Ovary (tissue), 9 donors: Measurements from ENCODE around the gene PDCD7. TPM values are rescaled to one million over a fixed set of nuclear protein-coding genes. Genes with fewer than 3 reads are reported as not detected.
A peak's percentile ranks its signal among the peaks of the same experiment; 100 is the strongest.

Experiments used
- DNase-seq, 5 donors: peaks; one replicate each; pipeline ENCODE4 v3.0.0-alpha.2; 2019 to 2020
- H3K27ac ChIP-seq, 2 donors: fragments of 200-600 bp; one replicate each; pipeline versions ENCODE4 v1.5.1 to v1.8.0; 2019 to 2022
- H3K27me3 ChIP-seq: fragments of 200-600 bp; one replicate; pipeline ENCODE4 v1.8.0; 2022
- H3K36me3 ChIP-seq: fragments of 200-600 bp; sonication (generic); one replicate; pipeline ENCODE4 v1.5.1; 2019
- H3K4me1 ChIP-seq: one replicate; pipeline ENCODE4 v1.8.1; 2013; ENCODE audit warnings: mild to moderate bottlenecking, moderate library complexity; ENCODE audit not compliant: insufficient read depth
- H3K4me3 ChIP-seq: fragments of 200-600 bp; sonication (generic); one replicate; pipeline ENCODE4 v1.5.1; 2017
- H3K9me3 ChIP-seq, 2 donors: fragments of 200-600 bp in 1 of 2; sonication (generic) in 1 of 2; one replicate each; pipeline versions ENCODE4 v1.5.1 to v1.8.1; 2013 to 2019; ENCODE audit warnings: mild to moderate bottlenecking in 1 of 2, moderate library complexity in 1 of 2
- EP300 ChIP-seq: sonication (generic); formaldehyde crosslinking; IDR thresholded peaks from one replicate; pipeline ENCODE4 v1.6.1; 2017; ENCODE audit warnings: antibody characterized with exemption
- POLR2A ChIP-seq: fragments of 450-650 bp; IDR thresholded peaks from one replicate; pipeline ENCODE4 v1.6.1; 2017; ENCODE audit warnings: antibody characterized with exemption, mild to moderate bottlenecking, moderate library complexity
- WGBS, 3 donors: extraction: QIAGEN DNeasy Blood & Tissue Kit in 1 of 3; methylation state at CpG; one replicate each; pipeline versions ENCODE4 v1.1.5 to v1.1.7; 2013 to 2017; 5-methylcytosine and 5-hydroxymethylcytosine counted together
- intact Hi-C, 4 donors: fragments of 100-400 bp; cut with DNase I; formaldehyde crosslinking; loops; one replicate each; pipeline versions ENCODE4 v1.11.0 to v1.15.1; 2022 to 2023
- polyA plus RNA-seq, 2 donors: library from polyadenylated mRNA; stranded (reverse); fragments of 200-250 nt in 1 of 2; fragments of 350-450 nt in 1 of 2; fragmentation: Illumina TruSeq in 1 of 2; extraction: RNeasy Lipid Tissue Mini Kit (QIAGEN cat#74804) in 1 of 2; gene quantifications; one replicate each; pipeline ENCODE4 v1.2.3, GENCODE V29; 2013 to 2014
- total RNA-seq, 7 donors: library from RNA; depleted of rRNA in 2 of 7; stranded (reverse); fragments of >200 nt in 2 of 7; fragmentation: NEBNext Ultra II Directional in 3 of 7; extraction: Animal tissue kit (Norgen Biotek cat#: 25700) in 3 of 7; gene quantifications; one replicate each; pipeline versions ENCODE4 v1.1.0 to v1.2.4, GENCODE V29; 2016 to 2023
- TF ChIP-seq, protein P1 (sequence below), 3 donors: fragments of 450-650 bp in 2 of 3; fragments of 200-600 bp in 1 of 3; IDR thresholded peaks; one replicate each; pipeline versions ENCODE4 v1.5.1 to v1.8.0; 2016 to 2022; ENCODE audit warnings: antibody characterized with exemption in 3 of 3, mild to moderate bottlenecking in 1 of 3
- donor health status: DM: no; HTN: no; CAD: no; lungs with moderate emphysema.
- donor health status: DM: no; HTN: no; CAD: no.
- donor health status: Bipolar disorder and iron deficiency.
- donor health status: DM: yes; HTN: yes; CAD: no.
- donor health status: DM: no; HTN: no; CAD: no.
- donor health status: DM: yes; HTN: yes; CAD: no.

Gene PDCD7
- total and polyA plus RNA-seq, 9 donors = 16.4 to 41.1 (median 29.8) TPM

DNA sequence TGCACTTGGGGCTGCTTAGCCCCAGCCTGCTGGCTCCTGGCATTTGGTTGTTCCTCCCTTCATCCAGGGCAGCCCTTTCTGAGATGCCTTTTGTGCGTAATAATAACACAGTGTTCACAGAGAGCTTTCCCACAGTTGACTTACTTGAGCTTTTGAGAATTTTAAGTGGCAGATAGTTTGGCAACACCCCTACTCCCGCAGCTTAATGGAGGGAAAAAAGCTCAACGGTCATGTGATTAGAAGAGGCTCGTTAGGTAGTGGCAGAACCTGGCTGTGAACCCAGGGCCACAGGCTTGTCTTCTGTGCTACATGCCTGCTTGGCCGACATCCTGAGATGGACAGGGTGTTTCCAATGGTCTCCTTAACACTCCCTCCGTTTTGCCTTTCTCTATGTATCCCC, 52.3 kb downstream of the PDCD7 start:
- TF ChIP-seq, protein P1, sequence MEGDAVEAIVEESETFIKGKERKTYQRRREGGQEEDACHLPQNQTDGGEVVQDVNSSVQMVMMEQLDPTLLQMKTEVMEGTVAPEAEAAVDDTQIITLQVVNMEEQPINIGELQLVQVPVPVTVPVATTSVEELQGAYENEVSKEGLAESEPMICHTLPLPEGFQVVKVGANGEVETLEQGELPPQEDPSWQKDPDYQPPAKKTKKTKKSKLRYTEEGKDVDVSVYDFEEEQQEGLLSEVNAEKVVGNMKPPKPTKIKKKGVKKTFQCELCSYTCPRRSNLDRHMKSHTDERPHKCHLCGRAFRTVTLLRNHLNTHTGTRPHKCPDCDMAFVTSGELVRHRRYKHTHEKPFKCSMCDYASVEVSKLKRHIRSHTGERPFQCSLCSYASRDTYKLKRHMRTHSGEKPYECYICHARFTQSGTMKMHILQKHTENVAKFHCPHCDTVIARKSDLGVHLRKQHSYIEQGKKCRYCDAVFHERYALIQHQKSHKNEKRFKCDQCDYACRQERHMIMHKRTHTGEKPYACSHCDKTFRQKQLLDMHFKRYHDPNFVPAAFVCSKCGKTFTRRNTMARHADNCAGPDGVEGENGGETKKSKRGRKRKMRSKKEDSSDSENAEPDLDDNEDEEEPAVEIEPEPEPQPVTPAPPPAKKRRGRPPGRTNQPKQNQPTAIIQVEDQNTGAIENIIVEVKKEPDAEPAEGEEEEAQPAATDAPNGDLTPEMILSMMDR (IDR thresholded peaks at IDR 0.05) = no peak
- TF ChIP-seq POLR2A (no peak), EP300 (no peak)
- Histone ChIP-seq H3K27me3 (no peaks in the 10 kb centered on the region), H3K4me3 (no peak overlapping the region), H3K27ac (no peak overlapping the region), H3K9me3 (no peaks in the 10 kb centered on the region), H3K36me3 (no peaks in the 10 kb centered on the region), H3K4me1 (peaks cover 4% of the 10 kb centered on the region)
- DNase-seq = no peak
- intact Hi-C loops = loop anchor here in 3 of 4 donors (2.0 to 10.0 kb wide), 2 partner anchors 26 to 46 kb away; no protein-coding TSS in a partner anchor
- WGBS, 3 donors = 56 to 59% (median 56%) methylated on average over 6 of the region's 6 CpGs

GRCh38 chr15:65079580-65079979, 54.0 kb downstream of the PDCD7 start:
- Histone ChIP-seq H3K4me1 (peaks cover 2% of the 10 kb centered on the region), H3K9me3 (no peaks in the 10 kb centered on the region), H3K36me3 (no peaks in the 10 kb centered on the region), H3K27ac (no peak overlapping the region), H3K4me3 (no peak overlapping the region), H3K27me3 (no peaks in the 10 kb centered on the region)
- DNase-seq = no peak
- WGBS, 3 donors = 86 to 94% (median 89%) methylated on average over 5 of the region's 5 CpGs
- intact Hi-C loops = loop anchor here in 2 of 4 donors (2.0 kb wide), 1 partner anchor 25 kb away; no protein-coding TSS in a partner anchor
- TF ChIP-seq, protein P1 (IDR thresholded peaks at IDR 0.05) = no peak
- TF ChIP-seq EP300 = no peak
- TF ChIP-seq POLR2A = no peak

- Histone ChIP-seq H3K4me3 (no peak overlapping the region), H3K36me3 (no peaks in the 10 kb centered on the region), H3K9me3 (no peaks in the 10 kb centered on the region), H3K4me1 (peaks cover 2% of the 10 kb centered on the region), H3K27me3 (no peaks in the 10 kb centered on the region), H3K27ac (no peak overlapping the region)
- peak; percentile 66 to 86 (median 77) for DNase-seq
- 13 to 25% (median 17%) methylated on average over 23 to 24 of the region's 24 CpGs for WGBS, 3 donors
- TF ChIP-seq, protein P1 (IDR thresholded peaks at IDR 0.05) = peak; percentile 35 to 70 (median 56)
- no peak for TF ChIP-seq EP300
- intact Hi-C loops = loop anchor here in 2 of 4 donors (2.0 kb wide), 1 partner anchor 23 kb away; no protein-coding TSS in a partner anchor
Observed at GRCh38 chr15:65077981-65078352, 55.6 kb downstream of the PDCD7 start.

DNA sequence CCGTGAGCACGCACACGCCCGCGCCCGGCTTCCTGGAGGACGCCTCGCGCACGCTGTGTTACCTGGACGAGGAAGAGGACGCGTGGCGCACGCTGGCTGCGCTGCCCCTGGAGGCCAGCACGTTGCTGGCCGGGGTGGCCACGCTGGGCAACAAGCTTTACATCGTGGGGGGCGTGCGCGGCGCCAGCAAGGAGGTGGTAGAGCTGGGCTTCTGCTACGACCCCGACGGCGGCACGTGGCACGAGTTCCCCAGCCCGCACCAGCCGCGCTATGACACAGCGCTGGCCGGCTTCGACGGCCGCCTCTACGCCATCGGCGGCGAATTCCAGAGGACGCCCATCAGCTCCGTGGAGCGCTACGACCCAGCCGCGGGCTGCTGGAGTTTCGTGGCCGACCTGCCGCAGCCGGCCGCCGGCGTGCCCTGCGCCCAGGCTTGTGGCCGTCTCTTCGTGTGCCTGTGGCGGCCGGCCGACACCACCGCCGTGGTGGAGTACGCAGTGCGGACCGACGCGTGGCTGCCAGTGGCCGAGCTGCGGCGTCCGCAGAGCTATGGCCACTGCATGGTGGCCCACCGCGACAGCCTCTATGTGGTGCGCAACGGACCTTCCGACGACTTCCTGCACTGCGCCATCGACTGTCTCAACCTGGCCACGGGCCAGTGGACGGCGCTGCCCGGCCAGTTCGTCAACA, 56.2 kb downstream of the PDCD7 start:
- H3K9me3 ChIP-seq = no peaks in the 10 kb centered on the region
- no peaks in the 10 kb centered on the region for H3K27me3 ChIP-seq
- TF ChIP-seq POLR2A (no peak), EP300 (no peak)
- TF ChIP-seq, protein P1 (IDR thresholded peaks at IDR 0.05) = no peak
- H3K36me3 ChIP-seq = no peaks in the 10 kb centered on the region
- H3K4me1 ChIP-seq = no peaks in the 10 kb centered on the region
- H3K27ac ChIP-seq = no peak overlapping the region
- WGBS, 3 donors = 50 to 60% (median 60%) methylated on average over 78 to 85 of the region's 85 CpGs
- H3K4me3 ChIP-seq = no peak overlapping the region
- intact Hi-C loops = no loop called here
- no peak for DNase-seq
